ENCODE measurements around the gene MGAT4A. TPM values are rescaled to one million over a fixed set of nuclear protein-coding genes. Genes with fewer than 3 reads are reported as not detected.

MGAT4A gene
- total RNA-seq, 1 donor from 2014 or later, result 35.8 TPM

GRCh38 chr2:98702127-98702802 is 28.7 kb downstream of the MGAT4A start:
- H3K27me3 Mint-ChIP-seq (ENCODE audit: unreplicated experiment), result no peaks in the 10 kb centered on the region
- no peaks in the 10 kb centered on the region for H3K9me3 Mint-ChIP-seq (ENCODE audit: unreplicated experiment)
- H3K4me1 Mint-ChIP-seq (ENCODE audit: low read depth, unreplicated experiment), result peaks cover 11% of the 10 kb centered on the region
- peaks cover 8% of the 10 kb centered on the region for H3K36me3 Mint-ChIP-seq (ENCODE audit: unreplicated experiment)
- H3K4me3 Mint-ChIP-seq (ENCODE audit: unreplicated experiment), result no peak overlapping the region
- no peak for TF ChIP-seq CTCF (IDR thresholded peaks at IDR 0.05; ENCODE audit: partially characterized antibody, unreplicated experiment)
- H3K27ac Mint-ChIP-seq (ENCODE audit: unreplicated experiment), result no peak overlapping the region
- DNase-seq, result peak; percentile 16

- no peaks in the 10 kb centered on the region for H3K27me3 Mint-ChIP-seq (ENCODE audit: unreplicated experiment)
- peaks cover 8% of the 10 kb centered on the region for H3K36me3 Mint-ChIP-seq (ENCODE audit: unreplicated experiment)
- no peak overlapping the region for H3K27ac Mint-ChIP-seq (ENCODE audit: unreplicated experiment)
- H3K4me1 Mint-ChIP-seq (ENCODE audit: low read depth, unreplicated experiment), result peaks cover 11% of the 10 kb centered on the region
- TF ChIP-seq CTCF (IDR thresholded peaks at IDR 0.05; ENCODE audit: partially characterized antibody, unreplicated experiment), result no peak
- no peaks in the 10 kb centered on the region for H3K9me3 Mint-ChIP-seq (ENCODE audit: unreplicated experiment)
- no peak overlapping the region for H3K4me3 Mint-ChIP-seq (ENCODE audit: unreplicated experiment)
- DNase-seq, result no peak
Observed at GRCh38 chr2:98701230-98701629, 29.7 kb downstream of the MGAT4A start.

GRCh38 chr2:98698896-98699295 is 32.0 kb downstream of the MGAT4A start:
- no peak for DNase-seq
- H3K4me3 Mint-ChIP-seq (ENCODE audit: unreplicated experiment), result no peak overlapping the region
- no peak for TF ChIP-seq CTCF (IDR thresholded peaks at IDR 0.05; ENCODE audit: partially characterized antibody, unreplicated experiment)
- no peaks in the 10 kb centered on the region for H3K9me3 Mint-ChIP-seq (ENCODE audit: unreplicated experiment)
- H3K4me1 Mint-ChIP-seq (ENCODE audit: low read depth, unreplicated experiment), result peaks cover 11% of the 10 kb centered on the region
- H3K27me3 Mint-ChIP-seq (ENCODE audit: unreplicated experiment), result no peaks in the 10 kb centered on the region
- H3K36me3 Mint-ChIP-seq (ENCODE audit: unreplicated experiment), result peaks cover 8% of the 10 kb centered on the region
- H3K27ac Mint-ChIP-seq (ENCODE audit: unreplicated experiment), result no peak overlapping the region

GRCh38 chr2:98697651-98698337 is 33.1 kb downstream of the MGAT4A start:
- Mint-ChIP-seq H3K36me3 (ENCODE audit: unreplicated experiment) (peaks cover 8% of the 10 kb centered on the region), H3K4me3 (ENCODE audit: unreplicated experiment) (no peak overlapping the region), H3K27me3 (ENCODE audit: unreplicated experiment) (no peaks in the 10 kb centered on the region), H3K27ac (ENCODE audit: unreplicated experiment) (no peak overlapping the region), H3K9me3 (ENCODE audit: unreplicated experiment) (no peaks in the 10 kb centered on the region), H3K4me1 (ENCODE audit: low read depth, unreplicated experiment) (peaks cover 8% of the 10 kb centered on the region)
- no peak for DNase-seq
- no peak for TF ChIP-seq CTCF (IDR thresholded peaks at IDR 0.05; ENCODE audit: partially characterized antibody, unreplicated experiment)

GRCh38 chr2:98696200-98696599 is 34.7 kb downstream of the MGAT4A start:
- no peak overlapping the region for H3K27ac Mint-ChIP-seq (ENCODE audit: unreplicated experiment)
- no peak overlapping the region for H3K4me3 Mint-ChIP-seq (ENCODE audit: unreplicated experiment)
- DNase-seq, result no peak
- no peaks in the 10 kb centered on the region for H3K4me1 Mint-ChIP-seq (ENCODE audit: low read depth, unreplicated experiment)
- no peaks in the 10 kb centered on the region for H3K27me3 Mint-ChIP-seq (ENCODE audit: unreplicated experiment)
- no peak for TF ChIP-seq CTCF (IDR thresholded peaks at IDR 0.05; ENCODE audit: partially characterized antibody, unreplicated experiment)
- H3K9me3 Mint-ChIP-seq (ENCODE audit: unreplicated experiment), result no peaks in the 10 kb centered on the region
- peaks cover 8% of the 10 kb centered on the region for H3K36me3 Mint-ChIP-seq (ENCODE audit: unreplicated experiment)

Measured in glutamatergic neuron (in vitro differentiated cells).